HG03460 (cell line): ENCODE data around the gene C1QTNF6.

Experiments used
- ATAC-seq: cut with Tn5 transposase; IDR thresholded peaks from one replicate; pipeline ENCODE4 v1.9.1; 2021; ENCODE audit not compliant: unreplicated experiment

The C1QTNF6 gene

GRCh38 chr22:37193629-37194191, 5.7 kb upstream of the C1QTNF6 start:
- ATAC-seq, result no peak

GRCh38 chr22:37192741-37193140, 4.7 kb upstream of the C1QTNF6 start:
- ATAC-seq, result no peak

- no peak for ATAC-seq
Measured at GRCh38 chr22:37192204-37192603, 4.2 kb upstream of the C1QTNF6 start.

- no peak for ATAC-seq
Measured at GRCh38 chr22:37190262-37190780, 2.3 kb upstream of the C1QTNF6 start.

GRCh38 chr22:37188901-37189466, 937 bp upstream of the C1QTNF6 start:
- no peak for ATAC-seq

DNA sequence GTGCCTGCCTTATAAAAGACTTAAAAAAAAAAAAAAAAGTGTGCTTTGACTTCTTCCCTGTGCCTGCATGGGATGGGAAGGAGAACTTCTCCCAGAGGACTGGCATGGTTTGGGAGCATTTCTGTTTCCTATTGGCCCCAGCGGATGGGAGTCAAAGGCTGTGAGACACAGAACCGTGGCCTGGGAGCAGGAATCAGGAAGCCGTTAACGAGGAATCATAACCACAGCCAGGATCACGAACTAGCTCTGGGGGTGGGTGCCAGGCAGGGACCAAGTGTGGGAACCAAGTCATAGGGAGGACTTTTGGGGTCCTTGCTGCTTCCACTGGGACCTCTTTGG, 526 bp downstream of the C1QTNF6 start:
- no peak for ATAC-seq

DNA sequence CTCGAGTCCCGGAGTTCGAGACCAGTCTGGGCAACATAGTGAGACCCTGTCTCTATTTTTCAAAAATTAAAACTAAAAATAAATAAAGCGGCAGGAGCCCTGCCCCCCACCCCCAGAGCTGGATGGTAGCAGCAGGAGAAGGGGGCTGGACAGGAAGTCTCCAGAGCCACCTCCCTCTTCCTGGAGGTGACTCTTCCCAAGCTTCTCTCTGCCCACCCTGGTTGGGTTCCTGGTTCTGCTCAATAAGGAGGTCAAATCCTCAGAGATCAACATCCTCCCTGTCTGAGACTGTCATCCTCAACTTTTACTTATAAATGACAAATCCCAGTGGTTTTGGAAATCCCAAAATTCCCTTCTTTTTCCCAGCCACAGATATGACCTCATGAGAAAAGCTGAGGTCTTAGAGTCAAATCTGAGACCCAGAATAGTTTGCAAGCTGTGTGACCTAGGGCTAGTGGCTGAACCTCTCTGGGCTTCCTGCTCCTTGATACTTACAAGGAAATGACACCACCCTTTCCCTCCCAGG, 987 bp downstream of the C1QTNF6 start:
- no peak for ATAC-seq

- no peak for ATAC-seq
Measured at GRCh38 chr22:37186228-37186996, 1.6 kb downstream of the C1QTNF6 start.

DNA sequence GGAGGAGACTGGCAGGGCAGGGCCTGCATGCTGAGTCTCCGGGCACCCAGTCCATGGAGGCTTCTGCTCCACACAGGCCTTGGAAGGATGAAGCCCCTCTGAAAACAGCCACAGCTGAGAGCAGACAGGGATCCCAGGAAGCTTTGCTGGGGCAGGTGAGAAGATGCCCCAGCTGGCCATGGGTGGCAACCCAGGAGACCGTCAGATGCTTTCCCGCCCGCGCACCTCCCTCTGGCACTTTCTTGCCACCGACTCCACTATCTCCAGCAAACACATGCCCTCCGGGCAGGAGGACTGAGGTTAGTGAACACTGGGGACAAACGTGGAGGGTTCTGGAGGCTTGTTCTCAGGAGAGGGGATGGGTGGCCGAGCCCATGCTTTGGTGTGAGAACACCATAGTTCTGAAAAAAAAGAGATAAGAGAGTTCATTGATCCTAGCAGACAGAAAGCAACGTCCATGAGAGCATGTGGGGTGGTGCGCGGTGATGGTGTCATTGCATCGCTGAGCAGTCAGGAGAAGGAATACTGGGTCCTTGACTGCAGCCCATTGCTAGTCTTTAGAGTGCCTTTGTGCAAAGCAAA, 2.3 kb downstream of the C1QTNF6 start:
- no peak for ATAC-seq

DNA sequence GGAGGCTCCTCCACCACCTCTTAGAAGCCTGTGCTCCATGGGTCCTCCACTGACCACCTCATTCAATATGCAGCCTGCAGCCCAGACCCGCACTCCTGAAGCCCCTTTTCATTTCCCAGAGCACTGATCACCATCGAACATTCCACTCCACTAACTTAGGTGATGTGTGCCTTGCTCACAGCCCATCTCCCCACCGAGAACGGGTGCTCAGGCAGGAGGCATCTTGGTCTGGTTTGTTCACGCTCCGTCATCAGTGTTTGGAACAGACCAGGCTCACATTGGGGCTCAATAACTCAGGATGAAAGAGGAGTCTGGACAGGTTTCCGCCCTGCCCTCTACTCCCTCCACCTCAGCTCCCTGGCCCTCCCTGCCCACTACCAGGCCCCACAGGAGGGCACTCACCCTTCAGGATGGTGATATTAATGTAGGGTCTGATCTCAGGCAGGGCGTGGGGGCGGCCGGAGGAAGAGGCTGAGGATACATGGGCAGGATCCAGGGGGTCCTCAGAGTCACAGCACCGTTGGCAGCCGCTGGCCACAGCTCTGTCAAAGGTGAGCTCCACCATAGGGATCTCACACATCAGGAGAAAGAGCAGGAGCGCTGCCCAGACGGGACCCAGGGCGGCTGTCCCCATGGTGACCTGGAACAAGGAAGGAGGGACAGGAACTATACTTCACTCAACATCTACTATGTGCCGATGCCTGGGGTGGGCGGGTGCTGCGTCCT, 3.1 kb downstream of the C1QTNF6 start:
- ATAC-seq, result no peak

DNA sequence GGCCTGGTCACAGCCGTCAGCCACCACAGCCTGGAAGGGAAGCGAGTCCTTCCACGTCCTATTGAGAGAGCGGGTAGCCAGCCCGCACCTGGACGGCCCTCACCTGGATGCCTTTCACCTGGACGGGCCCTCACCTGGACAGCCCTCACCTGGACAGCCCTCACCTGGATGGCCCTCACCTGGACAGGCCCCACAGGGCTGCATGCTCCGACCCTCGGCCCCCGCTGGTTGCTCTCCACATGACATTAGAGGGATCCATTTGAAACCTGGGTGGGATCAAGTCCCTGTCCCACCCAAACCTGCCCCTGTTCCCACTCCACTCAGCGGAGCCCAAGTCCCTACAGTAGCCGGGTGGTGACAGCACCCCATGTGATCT, 3.7 kb downstream of the C1QTNF6 start:
- ATAC-seq, result no peak

DNA sequence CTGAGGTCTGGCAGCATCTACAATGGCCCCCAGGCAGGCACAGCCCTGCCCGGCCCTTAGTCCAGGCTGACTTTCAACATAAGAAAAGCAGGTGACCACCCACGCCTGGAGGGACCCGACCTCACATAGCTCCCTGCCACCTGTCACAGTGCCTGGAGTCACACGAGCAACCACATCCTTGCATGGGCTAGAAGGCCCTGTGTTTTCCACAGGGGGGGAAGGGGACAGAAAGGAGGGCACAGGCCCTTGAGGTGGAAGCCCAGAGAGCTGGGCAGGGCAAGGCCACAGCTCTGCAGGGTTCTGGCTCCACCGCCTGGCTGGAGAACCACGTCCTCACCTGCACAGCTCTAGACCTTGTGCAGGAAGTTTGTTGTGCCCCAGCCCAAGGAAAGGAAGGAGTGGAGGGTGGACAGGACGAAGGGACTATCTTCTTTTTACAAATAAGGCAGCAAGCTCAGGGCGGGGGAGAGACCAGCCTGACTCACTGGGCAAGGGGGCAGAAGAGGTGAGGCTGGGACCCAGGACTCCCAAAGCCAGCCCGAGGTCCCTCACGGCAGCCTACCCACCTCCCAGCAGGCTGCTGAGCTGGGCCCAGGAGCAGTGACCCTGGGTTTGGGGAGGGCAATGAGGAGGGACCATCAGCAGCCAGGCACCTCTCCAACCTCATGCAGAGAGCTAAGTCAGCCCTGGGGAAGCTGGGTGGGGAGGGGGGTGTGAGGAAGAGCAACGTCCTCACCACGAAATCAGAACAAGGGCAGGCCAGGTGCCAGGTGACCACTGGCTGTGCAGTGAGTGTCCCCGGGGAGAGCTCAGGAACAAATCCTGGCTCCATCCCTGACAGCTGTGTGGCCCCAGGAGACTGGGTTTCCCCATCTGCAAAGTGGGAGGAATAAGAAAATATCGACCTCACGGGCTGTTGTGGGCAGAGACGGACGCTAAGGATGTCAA, 4.3 kb downstream of the C1QTNF6 start:
- ATAC-seq, result no peak

- ATAC-seq, result no peak
Measured at GRCh38 chr22:37182949-37183245, 5.2 kb downstream of the C1QTNF6 start.

- no peak for ATAC-seq
Measured at GRCh38 chr22:37182101-37182948, 5.7 kb downstream of the C1QTNF6 start.

GRCh38 chr22:37181681-37182080, 6.4 kb downstream of the C1QTNF6 start:
- ATAC-seq, result no peak

DNA sequence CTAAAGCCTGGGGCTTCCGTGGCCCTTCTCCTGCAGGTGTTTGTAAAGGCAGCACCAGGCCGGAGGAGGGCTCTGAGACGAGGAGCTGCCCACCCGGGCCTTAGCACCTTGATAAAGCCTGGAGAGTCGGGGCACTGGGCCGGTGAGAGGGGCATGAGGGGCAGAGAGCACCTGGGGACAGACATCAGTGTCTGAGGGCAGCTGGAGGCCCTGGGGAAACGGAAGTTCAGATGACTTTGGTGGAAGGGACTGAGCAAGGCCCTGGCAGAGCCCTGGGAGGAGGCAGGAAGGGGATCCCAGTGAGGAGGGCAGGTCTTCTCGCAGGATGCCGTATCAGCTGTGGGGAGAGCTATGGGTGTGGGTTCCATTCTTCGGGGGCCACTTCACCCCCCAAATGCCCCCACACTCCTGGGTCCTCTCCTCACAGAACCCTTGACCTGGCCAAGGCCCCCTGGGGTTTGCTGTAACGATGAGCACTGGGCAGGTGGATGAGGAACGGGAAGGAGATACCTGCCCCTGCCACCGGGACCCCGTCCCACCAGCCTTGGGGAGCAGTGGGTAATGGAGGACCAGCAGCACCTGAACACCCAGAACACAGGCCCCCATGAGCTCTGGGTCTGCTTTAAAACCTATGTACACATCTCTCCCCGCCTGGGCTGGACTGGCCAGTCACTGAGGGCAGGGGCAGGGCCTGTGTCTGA, 7.4 kb downstream of the C1QTNF6 start:
- ATAC-seq, result no peak

DNA sequence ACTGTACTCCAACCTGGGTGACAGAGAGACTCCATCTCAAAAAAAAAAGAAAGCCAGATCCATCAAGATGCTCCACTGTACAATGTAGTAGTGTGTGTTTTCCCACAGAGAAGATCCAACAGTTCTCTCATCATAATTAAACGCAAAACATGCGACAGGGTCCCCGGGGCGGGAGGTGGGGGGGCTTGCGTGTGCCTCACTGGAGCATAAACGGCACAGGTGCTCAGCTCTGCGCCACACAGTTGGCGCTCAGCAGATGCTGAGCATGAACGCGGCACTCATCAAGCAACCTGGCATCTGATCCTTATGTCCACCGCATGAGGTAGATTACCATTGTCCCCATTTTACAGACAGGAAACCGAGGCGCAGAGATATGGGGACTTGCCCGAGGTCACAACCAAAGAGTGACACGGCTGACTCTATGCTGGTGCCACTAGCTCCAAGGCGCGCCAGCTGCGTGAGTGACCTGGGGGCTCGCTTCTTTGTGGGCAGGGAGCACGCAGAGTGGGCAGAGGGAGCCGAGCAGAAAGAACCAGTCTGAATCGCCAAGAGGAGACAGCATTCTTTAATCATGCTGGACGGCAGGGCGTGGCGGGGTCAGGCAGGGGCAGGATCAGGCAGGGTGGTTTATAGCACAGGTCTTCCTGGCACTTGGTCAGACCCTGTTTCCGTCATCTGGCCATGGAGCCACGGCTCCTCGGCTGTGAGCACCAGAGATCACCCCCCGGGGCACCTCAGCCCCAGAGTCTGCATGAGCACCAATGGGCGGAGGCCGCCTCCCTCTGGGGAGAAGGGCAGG, 8.2 kb downstream of the C1QTNF6 start:
- ATAC-seq, result no peak

- ATAC-seq, result no peak
Measured at GRCh38 chr22:37179126-37179470, 8.9 kb downstream of the C1QTNF6 start.
